ENCODE data around the gene HMOX2. TPM values are rescaled to one million over a fixed set of nuclear protein-coding genes. Genes with fewer than 3 reads are reported as not detected.

Gene HMOX2
- total and polyA plus RNA-seq, 9 donors: 25.0 to 73.3 (median 31.6) TPM

DNA sequence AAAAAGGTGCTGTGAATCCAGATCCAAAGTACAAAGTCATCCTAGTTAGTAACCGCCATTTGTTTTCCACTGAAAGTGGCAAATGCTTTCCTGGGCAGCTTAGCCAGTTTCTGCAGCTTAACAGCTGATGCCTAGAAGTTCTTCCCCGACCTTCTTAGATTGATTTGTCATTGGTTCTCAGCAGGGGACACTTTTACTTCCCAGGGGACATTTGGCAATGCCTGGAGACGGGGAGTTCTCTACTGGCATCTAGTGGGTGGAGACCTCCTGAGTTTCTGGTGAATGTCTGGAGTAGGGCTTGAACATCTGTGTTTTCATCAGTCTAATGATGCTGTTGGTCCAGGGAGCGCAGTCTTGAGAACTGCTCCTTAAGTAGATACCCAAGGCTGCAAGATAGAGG, 43.0 kb upstream of the HMOX2 start:
- 86 to 92% (median 88%) methylated on average over 4 of the region's 4 CpGs for WGBS, 3 donors

GRCh38 chr16:4433914-4434787, 42.0 kb upstream of the HMOX2 start:
- Histone ChIP-seq H3K9me3 (no peaks in the 10 kb centered on the region), H3K27me3 (no peaks in the 10 kb centered on the region), H3K36me3 (no peaks in the 10 kb centered on the region), H3K4me1 (ENCODE audit: insufficient read depth) (no peaks in the 10 kb centered on the region), H3K4me3 (no peak overlapping the region), H3K27ac (no peak overlapping the region)
- TF ChIP-seq, protein P1, sequence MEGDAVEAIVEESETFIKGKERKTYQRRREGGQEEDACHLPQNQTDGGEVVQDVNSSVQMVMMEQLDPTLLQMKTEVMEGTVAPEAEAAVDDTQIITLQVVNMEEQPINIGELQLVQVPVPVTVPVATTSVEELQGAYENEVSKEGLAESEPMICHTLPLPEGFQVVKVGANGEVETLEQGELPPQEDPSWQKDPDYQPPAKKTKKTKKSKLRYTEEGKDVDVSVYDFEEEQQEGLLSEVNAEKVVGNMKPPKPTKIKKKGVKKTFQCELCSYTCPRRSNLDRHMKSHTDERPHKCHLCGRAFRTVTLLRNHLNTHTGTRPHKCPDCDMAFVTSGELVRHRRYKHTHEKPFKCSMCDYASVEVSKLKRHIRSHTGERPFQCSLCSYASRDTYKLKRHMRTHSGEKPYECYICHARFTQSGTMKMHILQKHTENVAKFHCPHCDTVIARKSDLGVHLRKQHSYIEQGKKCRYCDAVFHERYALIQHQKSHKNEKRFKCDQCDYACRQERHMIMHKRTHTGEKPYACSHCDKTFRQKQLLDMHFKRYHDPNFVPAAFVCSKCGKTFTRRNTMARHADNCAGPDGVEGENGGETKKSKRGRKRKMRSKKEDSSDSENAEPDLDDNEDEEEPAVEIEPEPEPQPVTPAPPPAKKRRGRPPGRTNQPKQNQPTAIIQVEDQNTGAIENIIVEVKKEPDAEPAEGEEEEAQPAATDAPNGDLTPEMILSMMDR (IDR thresholded peaks at IDR 0.05): no peak
- TF ChIP-seq EP300 (IDR thresholded peaks at IDR 0.05): no peak
- no peak for TF ChIP-seq POLR2A (IDR thresholded peaks at IDR 0.05)
- no peak for DNase-seq
- intact Hi-C loops (cut with DNase I): no loop called here
- WGBS, 3 donors: 68 to 77% (median 72%) methylated on average over 12 of the region's 12 CpGs

More for the DNA sequence above, 43.0 kb upstream of the HMOX2 start:
- no peak for DNase-seq
- Histone ChIP-seq H3K27me3 (no peaks in the 10 kb centered on the region), H3K4me3 (no peak overlapping the region), H3K36me3 (no peaks in the 10 kb centered on the region), H3K4me1 (ENCODE audit: insufficient read depth) (no peaks in the 10 kb centered on the region), H3K27ac (no peak overlapping the region), H3K9me3 (no peaks in the 10 kb centered on the region)
- TF ChIP-seq EP300 (IDR thresholded peaks at IDR 0.05): no peak
- no peak for TF ChIP-seq POLR2A (IDR thresholded peaks at IDR 0.05)
- TF ChIP-seq, protein P1 (IDR thresholded peaks at IDR 0.05): no peak
- intact Hi-C loops (cut with DNase I): no loop called here

- Histone ChIP-seq H3K4me1 (ENCODE audit: insufficient read depth) (no peaks in the 10 kb centered on the region), H3K36me3 (no peaks in the 10 kb centered on the region), H3K27ac (no peak overlapping the region), H3K4me3 (no peak overlapping the region), H3K9me3 (no peaks in the 10 kb centered on the region), H3K27me3 (no peaks in the 10 kb centered on the region)
- no peak for TF ChIP-seq POLR2A (IDR thresholded peaks at IDR 0.05)
- TF ChIP-seq, protein P1 (IDR thresholded peaks at IDR 0.05): no peak
- no peak for TF ChIP-seq EP300 (IDR thresholded peaks at IDR 0.05)
- intact Hi-C loops (cut with DNase I): no loop called here
- no peak for DNase-seq
- 70 to 75% (median 73%) methylated on average over 8 of the region's 8 CpGs for WGBS, 3 donors
Observed at GRCh38 chr16:4435337-4436067, 40.7 kb upstream of the HMOX2 start.

DNA sequence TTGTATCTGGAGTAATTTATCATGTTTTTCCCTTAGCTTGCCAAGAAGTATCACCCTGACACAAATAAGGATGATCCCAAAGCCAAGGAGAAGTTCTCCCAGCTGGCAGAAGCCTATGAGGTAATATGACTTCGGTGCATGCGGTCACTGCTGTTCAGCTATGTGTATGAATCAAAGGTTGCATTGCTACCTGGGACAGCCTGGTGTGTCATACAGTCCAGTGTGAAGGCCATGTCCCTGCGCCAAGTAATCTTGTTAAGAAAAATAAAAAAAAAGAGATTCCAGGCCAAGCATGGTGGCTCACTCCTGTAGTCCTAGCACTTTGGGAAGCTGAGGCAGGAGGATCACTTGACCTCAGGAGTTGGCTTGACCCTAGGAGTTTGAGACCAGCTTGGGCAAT, 38.8 kb upstream of the HMOX2 start:
- Histone ChIP-seq H3K36me3 (no peaks in the 10 kb centered on the region), H3K4me1 (ENCODE audit: insufficient read depth) (no peaks in the 10 kb centered on the region), H3K4me3 (no peak overlapping the region), H3K9me3 (no peaks in the 10 kb centered on the region), H3K27ac (no peak overlapping the region), H3K27me3 (no peaks in the 10 kb centered on the region)
- DNase-seq: no peak
- WGBS, 3 donors: 94 to 98% (median 96%) methylated on average over 3 of the region's 3 CpGs
- intact Hi-C loops (cut with DNase I): no loop called here
- TF ChIP-seq POLR2A (IDR thresholded peaks at IDR 0.05): no peak
- TF ChIP-seq, protein P1 (IDR thresholded peaks at IDR 0.05): no peak
- no peak for TF ChIP-seq EP300 (IDR thresholded peaks at IDR 0.05)
